GM19023 (cell line): ENCODE measurements around the gene C2CD2L.
"Not testable (repeated sequence)": the region's sequence is repeated elsewhere in the genome, so short reads cannot be mapped to it uniquely, and the experiment has no call there.

Experiments used
- ATAC-seq: cut with Tn5 transposase; IDR thresholded peaks from one replicate; pipeline ENCODE4 v1.9.1; 2021; ENCODE audit warnings: mild to moderate bottlenecking, moderate library complexity; ENCODE audit not compliant: unreplicated experiment

C2CD2L gene

DNA sequence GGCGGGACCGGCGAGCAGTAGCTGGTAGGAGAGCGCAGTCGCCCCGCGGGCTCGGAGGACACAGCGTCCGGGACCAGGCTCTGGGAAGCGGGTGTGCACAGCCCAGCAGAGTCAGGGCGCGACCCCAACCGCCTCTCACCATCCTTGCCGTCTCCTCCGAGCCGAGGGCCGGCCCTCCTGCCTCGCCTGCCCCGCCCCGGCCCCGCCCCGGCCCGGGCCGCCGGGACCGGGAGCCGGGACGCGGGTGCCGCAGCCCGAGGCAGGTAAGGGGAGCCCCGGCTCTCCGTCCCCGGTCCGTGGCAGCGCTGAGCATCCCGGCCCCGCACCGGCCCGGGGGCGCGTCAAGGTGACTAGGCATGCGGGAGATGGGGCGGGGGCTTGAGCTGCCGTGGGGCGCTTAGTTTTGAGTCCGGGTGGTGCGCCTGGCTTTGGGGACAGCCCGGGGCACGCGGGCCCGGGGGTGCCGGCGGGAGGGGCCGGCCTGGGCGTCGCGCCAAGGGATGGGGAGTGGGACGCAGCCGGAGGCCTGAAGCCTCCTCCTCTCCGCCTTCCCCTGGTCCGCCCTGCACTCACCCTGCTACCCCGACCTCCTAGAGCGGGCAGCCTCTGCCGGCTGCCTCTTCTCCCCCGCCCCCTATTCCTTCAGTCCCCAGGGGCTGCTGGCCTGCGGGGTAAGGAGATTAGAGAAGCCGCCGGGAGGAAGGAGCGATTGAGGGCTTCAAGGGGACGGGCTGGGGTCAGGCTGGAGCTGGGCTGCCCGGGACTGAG, 42.1 kb downstream of the C2CD2L start, which contains the start of gene ABCG4:
ABCG4 (plus strand) TSS at position 35 of the 768 bp plus-strand sequence. CDS start 914 bp downstream, outside the sequence.
- no peak for ATAC-seq

- no peak for ATAC-seq
These were observed 42.7 kb downstream of the C2CD2L start for GRCh38 chr11:119149786-119150275.

DNA sequence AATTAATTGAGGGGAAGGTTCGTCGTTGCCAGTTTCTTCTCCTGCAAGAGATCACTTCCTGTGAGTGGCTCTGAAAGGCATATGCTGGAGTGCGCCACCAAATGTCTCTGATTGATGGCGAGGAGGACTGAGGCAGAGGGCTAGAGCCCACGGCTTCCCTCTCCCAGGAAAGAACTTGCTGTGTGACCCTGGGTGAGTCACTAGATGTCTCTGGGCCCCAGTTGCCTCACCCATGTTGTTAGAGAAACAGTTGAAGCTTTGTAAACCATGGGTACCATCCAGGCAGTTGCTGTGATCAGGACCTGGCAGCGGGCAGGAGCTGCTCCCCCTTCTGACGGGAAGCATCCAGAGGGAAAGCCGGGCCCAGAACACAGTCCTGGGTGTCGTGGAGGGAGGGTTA, 44.9 kb downstream of the C2CD2L start:
- ATAC-seq, result no peak

- no peak for ATAC-seq
These were observed 45.5 kb downstream of the C2CD2L start for GRCh38 chr11:119152604-119153003.

DNA sequence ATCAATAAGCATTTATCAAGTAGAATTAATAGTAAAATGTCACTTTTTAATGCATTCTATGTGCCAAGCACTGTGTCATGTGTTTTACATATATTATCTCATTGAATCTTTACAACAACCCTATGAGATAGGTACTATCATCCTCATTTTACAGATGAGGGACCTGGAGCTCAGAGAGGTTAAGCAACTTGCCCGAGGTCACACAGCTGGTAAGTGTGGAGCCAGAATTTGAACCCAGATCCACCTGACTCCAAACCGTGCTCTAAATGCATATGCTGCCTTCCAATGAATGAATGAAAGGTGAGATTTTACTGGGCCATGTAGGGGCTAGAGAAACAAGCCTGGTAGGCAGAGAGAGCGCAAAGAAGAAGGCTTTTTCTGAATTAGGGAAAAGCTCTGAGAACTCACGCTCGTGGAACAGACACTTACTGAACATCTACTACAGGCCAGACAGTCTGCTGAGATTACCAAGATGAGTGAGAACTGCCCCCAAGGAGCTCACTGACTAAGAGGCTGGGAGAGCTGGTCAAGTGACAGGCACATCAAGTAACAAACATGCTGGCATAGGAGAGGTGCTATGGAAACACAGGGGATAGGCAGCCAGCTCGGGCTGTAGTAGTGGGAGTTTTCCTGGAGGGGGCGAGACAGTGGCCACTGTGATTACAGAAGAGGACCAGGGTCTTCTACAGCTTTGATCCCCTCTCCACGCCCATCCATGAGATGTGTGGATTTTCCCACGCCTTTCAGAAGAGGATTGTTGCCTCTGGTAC, 46.1 kb downstream of the C2CD2L start:
- ATAC-seq, result no peak

GRCh38 chr11:119154178-119154577, 47.0 kb downstream of the C2CD2L start:
- no peak for ATAC-seq

- ATAC-seq, result no peak
These were observed 48.8 kb downstream of the C2CD2L start for GRCh38 chr11:119155733-119156492.

- ATAC-seq, result no peak
These were observed 49.4 kb downstream of the C2CD2L start for GRCh38 chr11:119156496-119156895.

- no peak for ATAC-seq
These were observed 49.9 kb downstream of the C2CD2L start for GRCh38 chr11:119157063-119157462.

DNA sequence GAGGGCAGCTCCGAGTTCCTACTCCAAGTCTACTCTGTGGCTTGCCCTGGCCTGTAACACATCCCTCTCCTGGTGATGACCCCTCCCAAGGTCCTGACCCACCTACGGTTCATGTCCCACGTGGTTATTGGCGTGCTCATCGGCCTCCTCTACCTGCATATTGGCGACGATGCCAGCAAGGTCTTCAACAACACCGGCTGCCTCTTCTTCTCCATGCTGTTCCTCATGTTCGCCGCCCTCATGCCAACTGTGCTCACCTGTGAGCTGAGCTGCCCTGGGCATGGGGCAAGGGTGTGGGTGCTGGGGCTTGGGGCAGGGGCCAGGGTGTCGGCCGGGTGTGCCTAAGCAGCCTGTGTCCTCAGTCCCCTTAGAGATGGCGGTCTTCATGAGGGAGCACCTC, 51.3 kb downstream of the C2CD2L start:
- no peak for ATAC-seq

- no peak for ATAC-seq
These were observed 53.0 kb downstream of the C2CD2L start for GRCh38 chr11:119160151-119160550.

GRCh38 chr11:119161871-119162270, 54.7 kb downstream of the C2CD2L start:
- no peak for ATAC-seq

DNA sequence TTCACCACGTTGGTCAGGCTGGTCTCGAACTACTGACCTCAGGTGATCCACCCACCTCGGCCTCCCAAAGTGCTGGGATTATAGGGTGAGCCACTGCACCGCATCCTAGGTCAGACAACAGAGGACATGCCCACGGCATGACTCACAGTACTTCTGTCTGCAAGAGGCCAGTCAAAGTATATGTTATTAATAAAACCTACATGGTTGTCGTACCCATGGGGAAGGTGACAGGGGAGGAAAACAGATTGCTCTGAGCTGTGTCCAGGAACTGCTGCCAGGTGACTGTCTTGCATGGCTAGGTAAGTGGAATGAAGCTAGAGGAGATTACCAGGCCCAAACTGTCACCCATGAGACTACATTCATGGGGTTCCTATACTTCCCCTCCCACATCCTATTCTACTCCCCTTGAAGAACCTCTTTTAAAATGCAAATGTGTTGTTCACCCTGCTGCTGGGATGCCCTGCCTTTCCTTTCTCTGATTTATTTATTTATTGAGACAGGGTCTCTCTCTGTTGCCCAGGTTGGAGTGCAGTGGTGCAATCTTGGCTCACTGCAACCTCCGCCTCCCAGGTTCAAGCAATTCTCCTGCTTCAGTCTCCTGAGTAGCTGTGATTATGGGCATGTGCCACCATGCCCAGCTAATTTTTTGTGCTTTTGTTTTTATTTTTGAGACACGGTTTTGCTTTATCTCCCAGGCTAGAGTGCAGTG, 59.4 kb downstream of the C2CD2L start:
- ATAC-seq, result no peak

- ATAC-seq, result not testable (repeated sequence)
These were observed 59.9 kb downstream of the C2CD2L start for GRCh38 chr11:119167077-119167458.

DNA sequence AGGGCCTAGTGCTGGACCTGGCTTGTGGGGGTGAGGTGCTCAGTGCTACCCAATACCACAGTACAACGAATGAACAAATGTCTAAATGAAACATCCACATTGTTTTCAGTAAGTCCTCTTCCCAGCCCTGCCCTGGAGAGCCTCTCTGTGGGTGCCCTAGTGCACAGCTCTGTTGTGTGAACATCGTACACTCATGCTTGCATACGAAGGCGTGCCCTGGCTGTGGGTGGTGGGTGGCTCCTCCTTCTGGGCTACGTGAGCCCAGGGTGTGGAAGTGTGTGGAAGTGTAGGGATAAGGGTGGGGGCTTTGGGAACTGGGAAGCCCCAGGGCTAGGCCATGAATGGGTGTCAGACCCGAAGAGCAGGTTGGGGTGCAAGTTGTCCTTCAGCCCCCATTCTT, 60.8 kb downstream of the C2CD2L start:
- ATAC-seq, result no peak
